ENCODE results near the gene PSMD11. TPM values are rescaled to one million over a fixed set of nuclear protein-coding genes. Genes with fewer than 3 reads are reported as not detected.
"Not testable (repeated sequence)": the region's sequence is repeated elsewhere in the genome, so short reads cannot be mapped to it uniquely, and the experiment has no call there.

Gene PSMD11
- total and polyA plus RNA-seq, 3 donors from 2014 or later, result 53.2 to 99.0 (median 59.3) TPM

DNA sequence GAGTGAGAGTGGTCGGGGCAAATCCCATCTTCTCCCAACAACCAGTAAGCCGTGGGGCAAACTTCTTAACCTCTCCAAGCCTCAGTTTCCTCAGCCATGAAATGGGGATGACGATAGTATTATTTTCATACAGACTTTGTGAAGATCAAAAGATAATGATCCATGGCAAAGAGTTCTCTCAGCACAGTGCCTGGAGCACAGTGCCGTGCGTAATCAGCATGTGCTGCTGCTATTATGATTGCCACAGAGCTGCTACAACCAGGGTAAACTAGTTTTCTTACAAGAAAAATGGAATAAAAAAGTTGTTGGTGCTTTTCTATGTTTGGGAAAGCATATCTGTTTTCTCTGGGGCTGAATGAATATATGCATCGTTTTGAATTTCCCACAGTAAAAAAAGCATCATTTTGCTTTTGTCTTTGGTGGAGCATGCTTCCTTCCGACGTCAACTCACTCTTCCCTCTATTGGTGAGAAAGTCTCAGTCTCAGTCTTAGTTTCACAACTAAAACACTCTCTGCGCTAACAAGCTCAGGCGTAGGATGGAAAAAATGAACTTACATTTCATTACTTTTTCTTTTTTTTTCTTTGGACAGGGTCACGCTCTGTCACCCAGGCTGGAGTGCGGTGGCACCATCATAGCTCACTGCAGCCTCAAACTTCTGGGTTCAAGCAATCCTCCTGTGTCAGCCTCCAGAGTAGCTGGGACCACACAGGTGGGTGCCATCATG, 79.7 kb downstream of the PSMD11 start:
- 89 to 92% methylated on average over 12 of the region's 12 CpGs for WGBS, 2 donors
- Histone ChIP-seq H3K36me3 (ENCODE audit: low read depth, missing control alignments) (no peaks in the 10 kb centered on the region), H3K27me3 (no peaks in the 10 kb centered on the region), H3K27ac (no peak overlapping the region), H3K4me3 (no peak overlapping the region), H3K4me1 (peaks cover 5% of the 10 kb centered on the region), H3K9me3 (no peaks in the 10 kb centered on the region)
- intact Hi-C loops (cut with DNase I; ENCODE audit: low total_unique reads), result no loop called here
- no peak for DNase-seq
- no peak for TF ChIP-seq POLR2A (IDR thresholded peaks at IDR 0.05)
- TF ChIP-seq, protein P1, sequence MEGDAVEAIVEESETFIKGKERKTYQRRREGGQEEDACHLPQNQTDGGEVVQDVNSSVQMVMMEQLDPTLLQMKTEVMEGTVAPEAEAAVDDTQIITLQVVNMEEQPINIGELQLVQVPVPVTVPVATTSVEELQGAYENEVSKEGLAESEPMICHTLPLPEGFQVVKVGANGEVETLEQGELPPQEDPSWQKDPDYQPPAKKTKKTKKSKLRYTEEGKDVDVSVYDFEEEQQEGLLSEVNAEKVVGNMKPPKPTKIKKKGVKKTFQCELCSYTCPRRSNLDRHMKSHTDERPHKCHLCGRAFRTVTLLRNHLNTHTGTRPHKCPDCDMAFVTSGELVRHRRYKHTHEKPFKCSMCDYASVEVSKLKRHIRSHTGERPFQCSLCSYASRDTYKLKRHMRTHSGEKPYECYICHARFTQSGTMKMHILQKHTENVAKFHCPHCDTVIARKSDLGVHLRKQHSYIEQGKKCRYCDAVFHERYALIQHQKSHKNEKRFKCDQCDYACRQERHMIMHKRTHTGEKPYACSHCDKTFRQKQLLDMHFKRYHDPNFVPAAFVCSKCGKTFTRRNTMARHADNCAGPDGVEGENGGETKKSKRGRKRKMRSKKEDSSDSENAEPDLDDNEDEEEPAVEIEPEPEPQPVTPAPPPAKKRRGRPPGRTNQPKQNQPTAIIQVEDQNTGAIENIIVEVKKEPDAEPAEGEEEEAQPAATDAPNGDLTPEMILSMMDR (IDR thresholded peaks at IDR 0.05), result no peak

GRCh38 chr17:32524553-32524880, 80.2 kb downstream of the PSMD11 start:
- H3K4me1 ChIP-seq; DNase-seq; H3K36me3 ChIP-seq (ENCODE audit: low read depth, missing control alignments); H3K27ac ChIP-seq; intact Hi-C loops (cut with DNase I; ENCODE audit: low total_unique reads); H3K27me3 ChIP-seq; H3K9me3 ChIP-seq; H3K4me3 ChIP-seq: not testable (repeated sequence)
- 87% methylated on average over 6 of the region's 6 CpGs for WGBS, 2 donors

GRCh38 chr17:32525122-32525521, 80.8 kb downstream of the PSMD11 start:
- Histone ChIP-seq H3K4me1 (peaks cover 3% of the 10 kb centered on the region), H3K27me3 (no peaks in the 10 kb centered on the region), H3K36me3 (ENCODE audit: low read depth, missing control alignments) (no peaks in the 10 kb centered on the region), H3K4me3 (no peak overlapping the region), H3K27ac (no peak overlapping the region), H3K9me3 (no peaks in the 10 kb centered on the region)
- 28 to 39% methylated on average over 4 of the region's 4 CpGs for whole genome bisulfite sequencing, 2 donors
- TF ChIP-seq POLR2A (IDR thresholded peaks at IDR 0.05), result no peak
- TF ChIP-seq, protein P1 (IDR thresholded peaks at IDR 0.05), result no peak
- intact Hi-C loops (cut with DNase I; ENCODE audit: low total_unique reads), result no loop called here
- no peak for DNase-seq

DNA sequence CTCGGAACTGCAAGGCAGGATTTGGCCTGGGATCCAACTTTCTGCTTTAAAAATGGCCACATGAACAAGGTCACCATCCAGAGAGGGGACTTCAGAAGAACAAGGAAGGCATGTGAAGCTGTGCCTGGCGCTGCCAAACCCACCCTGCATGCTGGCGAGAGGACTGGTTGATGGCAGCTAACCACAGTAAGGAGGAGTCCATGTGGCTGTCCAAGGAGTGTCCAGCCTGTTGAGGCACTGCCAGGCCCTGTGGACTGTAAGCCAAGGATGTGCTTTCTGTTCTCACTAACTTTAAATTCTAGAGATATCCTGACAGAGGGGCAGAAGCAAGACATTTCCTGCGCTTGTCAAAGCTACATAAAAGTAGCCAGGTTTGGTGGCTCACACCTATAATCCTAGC, 82.8 kb downstream of the PSMD11 start:
- Histone ChIP-seq H3K4me1 (no peaks in the 10 kb centered on the region), H3K9me3 (no peaks in the 10 kb centered on the region), H3K27ac (no peak overlapping the region), H3K4me3 (no peak overlapping the region), H3K27me3 (no peaks in the 10 kb centered on the region), H3K36me3 (ENCODE audit: low read depth, missing control alignments) (no peaks in the 10 kb centered on the region)
- TF ChIP-seq POLR2A (IDR thresholded peaks at IDR 0.05), result no peak
- TF ChIP-seq, protein P1 (IDR thresholded peaks at IDR 0.05), result no peak
- intact Hi-C loops (cut with DNase I; ENCODE audit: low total_unique reads), result no loop called here
- no peak for DNase-seq
- WGBS, 2 donors, result 93 to 98% methylated on average over 4 of the region's 4 CpGs

GRCh38 chr17:32528825-32529224, 84.5 kb downstream of the PSMD11 start:
- intact Hi-C loops (cut with DNase I; ENCODE audit: low total_unique reads), result no loop called here
- 79 to 84% methylated on average over 7 of the region's 7 CpGs for WGBS, 2 donors
- no peaks in the 10 kb centered on the region for H3K4me1 ChIP-seq
- H3K27me3 ChIP-seq, result no peaks in the 10 kb centered on the region
- no peak overlapping the region for H3K4me3 ChIP-seq
- no peak for DNase-seq
- TF ChIP-seq, protein P1 (IDR thresholded peaks at IDR 0.05), result no peak
- no peak for TF ChIP-seq POLR2A (IDR thresholded peaks at IDR 0.05)
- no peaks in the 10 kb centered on the region for H3K36me3 ChIP-seq (ENCODE audit: low read depth, missing control alignments)
- H3K9me3 ChIP-seq, result no peaks in the 10 kb centered on the region
- no peak overlapping the region for H3K27ac ChIP-seq
